Measurements from ENCODE around the gene AIRE.
A peak's percentile ranks its signal among the peaks of the same experiment; 100 is the strongest.

Gene AIRE

DNA sequence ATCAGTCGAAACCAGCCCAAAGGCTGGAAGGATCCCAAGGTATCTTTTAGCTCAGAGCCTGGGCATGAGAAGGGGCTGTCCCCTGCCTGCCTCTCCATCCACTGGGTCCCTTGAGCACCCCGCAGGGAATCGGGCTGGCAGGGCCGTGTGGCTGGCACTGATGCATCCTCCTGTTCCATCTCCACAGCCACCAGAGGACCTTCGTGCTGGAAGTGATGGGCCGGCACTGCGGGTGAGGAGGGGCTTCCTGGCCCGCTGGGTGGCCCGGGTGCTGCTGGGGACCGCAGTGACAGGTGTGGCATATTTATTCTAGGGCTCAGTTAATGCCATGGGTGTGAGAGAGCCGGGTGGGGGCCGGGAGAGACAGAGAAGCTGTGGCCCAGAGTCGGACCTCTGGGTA lies 27.8 kb downstream of the AIRE start:
- Histone ChIP-seq H3K27ac (replicated peaks; ENCODE audit: low read length) (no peak overlapping the region), H3K14ac (ENCODE audit: low read length) (no peak overlapping the region), H2AFZ (ENCODE audit: low read length) (no peak overlapping the region), H2BK5ac (ENCODE audit: low read length) (peak overlapping the region; percentile 94), H3K23ac (ENCODE audit: low read depth, low read length, poor library complexity) (peak overlapping the region; percentile 85), H3K79me1 (ENCODE audit: low read depth, low read length) (peaks cover 5% of the 10 kb centered on the region), H2BK15ac (ENCODE audit: low read length) (no peak overlapping the region), H3K9ac (ENCODE audit: low read depth, low read length, poor library complexity) (no peak overlapping the region), H2BK12ac (ENCODE audit: low read length) (no peak overlapping the region), H3K4me2 (ENCODE audit: insufficient read depth, low read length, poor library complexity, severe bottlenecking) (no peak overlapping the region), H3K4me3 (ENCODE audit: low read length in 2 of 2) (no peak overlapping the region), H3K27me3 (ENCODE audit: control insufficient read depth in 3 of 3, insufficient read depth in 3 of 3, low read depth in 1 of 3, low read length in 3 of 3) (no peaks in the 10 kb centered on the region), H3K4me1 (ENCODE audit: control insufficient read depth in 2 of 2, insufficient read depth in 1 of 2, low read depth in 1 of 2, low read length in 2 of 2) (peaks cover 5 to 8% of the 10 kb centered on the region in 2 donors), H4K91ac (ENCODE audit: low read depth, low read length, poor library complexity) (no peak overlapping the region), H3K4ac (ENCODE audit: low read length) (no peak overlapping the region), H3K18ac (ENCODE audit: low read length) (no peak overlapping the region), H2BK120ac (ENCODE audit: low read depth, low read length) (no peak overlapping the region), H2AK5ac (ENCODE audit: low read depth, low read length) (no peak overlapping the region), H4K8ac (ENCODE audit: low read depth, low read length) (no peak overlapping the region), H3K36me3 (replicated peaks in 1 of 2; ENCODE audit: control insufficient read depth in 2 of 2, insufficient read depth in 2 of 2, low read length in 2 of 2) (peaks cover 29 to 81% of the 10 kb centered on the region in 2 donors), H3K9me3 (replicated peaks in 1 of 2; ENCODE audit: control insufficient read depth in 2 of 2, insufficient read depth in 1 of 2, low read depth in 1 of 2, low read length in 2 of 2) (peaks cover 0 to 5% of the 10 kb centered on the region in 2 donors)
- DNase-seq (ENCODE audit: low spot score): no peak
- no CpG with 5 or more reads among the region's 13 CpGs for WGBS, 2 donors (ENCODE audit: extremely low coverage in 2 of 2, insufficient read length in 2 of 2, insufficient replicate concordance in 1 of 2)

DNA sequence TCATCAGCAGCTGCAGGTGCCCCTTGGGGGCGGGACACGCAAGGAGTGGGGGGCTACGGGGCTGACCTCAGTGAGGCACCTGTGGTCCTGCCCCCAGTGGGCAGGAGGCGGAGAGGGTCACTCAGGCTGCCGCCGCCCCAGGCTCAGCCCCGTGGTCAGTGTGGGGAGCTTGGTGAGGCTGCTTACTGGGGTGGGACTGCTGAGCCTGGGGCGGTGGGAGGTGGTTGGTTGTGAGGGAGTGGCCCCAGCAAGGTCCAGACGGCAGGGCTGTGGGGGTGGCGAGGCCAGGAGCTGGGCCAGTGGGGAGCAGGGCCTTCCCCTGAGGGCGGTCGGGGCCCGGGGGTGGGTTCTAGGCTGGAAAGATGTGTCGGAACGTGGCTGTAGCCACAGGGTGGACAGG lies 28.5 kb downstream of the AIRE start:
- H2BK120ac ChIP-seq (ENCODE audit: low read depth, low read length): no peak overlapping the region
- H3K4me3 ChIP-seq (ENCODE audit: low read length in 2 of 2): no peak overlapping the region
- peak overlapping the region; percentile 94 for H2BK5ac ChIP-seq (ENCODE audit: low read length)
- H3K18ac ChIP-seq (ENCODE audit: low read length): no peak overlapping the region
- H3K9me3 ChIP-seq (replicated peaks in 1 of 2; ENCODE audit: control insufficient read depth in 2 of 2, insufficient read depth in 1 of 2, low read depth in 1 of 2, low read length in 2 of 2): peaks cover 0 to 5% of the 10 kb centered on the region in 2 donors
- no CpG with 5 or more reads among the region's 15 CpGs for WGBS, 2 donors (ENCODE audit: extremely low coverage in 2 of 2, insufficient read length in 2 of 2, insufficient replicate concordance in 1 of 2)
- DNase-seq (ENCODE audit: low spot score): no peak
- no peak overlapping the region for H3K9ac ChIP-seq (ENCODE audit: low read depth, low read length, poor library complexity)
- H2BK12ac ChIP-seq (ENCODE audit: low read length): no peak overlapping the region
- H3K4ac ChIP-seq (ENCODE audit: low read length): no peak overlapping the region
- H3K27me3 ChIP-seq (ENCODE audit: control insufficient read depth in 3 of 3, insufficient read depth in 3 of 3, low read depth in 1 of 3, low read length in 3 of 3): no peaks in the 10 kb centered on the region
- H2AK5ac ChIP-seq (ENCODE audit: low read depth, low read length): peak overlapping the region; percentile 28
- no peak overlapping the region for H3K14ac ChIP-seq (ENCODE audit: low read length)
- no peak overlapping the region for H2AFZ ChIP-seq (ENCODE audit: low read length)
- no peak overlapping the region for H3K4me2 ChIP-seq (ENCODE audit: insufficient read depth, low read length, poor library complexity, severe bottlenecking)
- no peak overlapping the region for H3K27ac ChIP-seq (replicated peaks; ENCODE audit: low read length)
- H4K91ac ChIP-seq (ENCODE audit: low read depth, low read length, poor library complexity): no peak overlapping the region
- peaks cover 5% of the 10 kb centered on the region for H3K79me1 ChIP-seq (ENCODE audit: low read depth, low read length)
- no peak overlapping the region for H4K8ac ChIP-seq (ENCODE audit: low read depth, low read length)
- peak overlapping the region; percentile 55 for H3K23ac ChIP-seq (ENCODE audit: low read depth, low read length, poor library complexity)
- H3K36me3 ChIP-seq (replicated peaks in 1 of 2; ENCODE audit: control insufficient read depth in 2 of 2, insufficient read depth in 2 of 2, low read length in 2 of 2): peaks cover 27 to 84% of the 10 kb centered on the region in 2 donors
- no peak overlapping the region for H2BK15ac ChIP-seq (ENCODE audit: low read length)
- peaks cover 0 to 3% of the 10 kb centered on the region in 2 donors for H3K4me1 ChIP-seq (ENCODE audit: control insufficient read depth in 2 of 2, insufficient read depth in 1 of 2, low read depth in 1 of 2, low read length in 2 of 2)

DNA sequence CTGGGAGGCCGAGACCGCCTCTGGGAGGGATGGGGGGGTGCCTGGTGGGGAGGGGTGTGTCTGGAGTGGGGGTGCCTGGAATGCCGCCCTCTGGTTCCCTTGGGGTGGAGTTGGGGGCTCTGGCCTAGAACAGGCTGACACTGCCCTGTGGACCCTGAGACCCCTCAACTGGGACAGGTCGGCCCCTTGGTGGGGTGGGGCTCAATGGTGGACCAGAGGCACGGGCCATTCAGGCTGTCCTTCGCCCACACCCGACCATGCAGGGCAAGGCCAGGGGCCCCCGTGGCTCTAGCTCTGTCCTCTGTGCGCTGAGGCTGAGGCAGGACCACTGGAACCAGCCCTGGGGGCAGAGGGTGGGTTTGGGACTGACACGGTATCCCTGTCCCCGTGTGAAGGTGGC lies 28.9 kb downstream of the AIRE start:
- no peak overlapping the region for H2BK15ac ChIP-seq (ENCODE audit: low read length)

DNA sequence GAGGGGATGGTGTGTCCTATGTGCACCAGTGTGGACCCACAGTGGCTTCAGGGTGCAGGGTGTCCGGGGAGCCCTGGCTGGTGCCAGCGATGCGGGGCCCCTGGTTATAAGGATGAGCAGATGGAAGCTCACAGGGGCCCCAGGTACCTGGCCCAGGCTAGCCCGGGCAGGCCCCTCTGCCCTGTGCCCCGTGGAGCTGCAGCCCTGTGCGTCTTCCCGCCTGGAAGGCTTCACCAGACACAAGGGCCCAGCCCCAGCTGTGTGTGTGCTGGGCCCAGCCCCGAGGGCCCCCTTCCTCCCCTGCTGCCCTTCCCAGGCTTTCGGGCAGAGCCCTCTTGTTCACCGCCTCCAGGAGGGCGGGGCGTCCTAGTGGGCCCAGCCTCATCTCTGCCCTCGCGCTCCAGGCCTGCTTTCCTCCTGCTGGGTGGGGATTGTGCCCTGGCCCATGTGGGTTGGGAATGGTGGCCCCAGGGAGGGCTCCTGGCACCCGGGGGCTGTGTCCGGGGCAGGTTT lies 30.1 kb downstream of the AIRE start:
- Histone ChIP-seq H3K27me3 (ENCODE audit: control insufficient read depth in 3 of 3, insufficient read depth in 3 of 3, low read depth in 1 of 3, low read length in 3 of 3) (no peaks in the 10 kb centered on the region), H3K27ac (replicated peaks; ENCODE audit: low read length) (no peak overlapping the region), H3K79me1 (ENCODE audit: low read depth, low read length) (peaks cover 5% of the 10 kb centered on the region), H3K9me3 (replicated peaks in 1 of 2; ENCODE audit: control insufficient read depth in 2 of 2, insufficient read depth in 1 of 2, low read depth in 1 of 2, low read length in 2 of 2) (peaks cover 0 to 5% of the 10 kb centered on the region in 2 donors), H3K9ac (ENCODE audit: low read depth, low read length, poor library complexity) (peak overlapping the region; percentile 44), H2AK5ac (ENCODE audit: low read depth, low read length) (no peak overlapping the region), H3K4me1 (ENCODE audit: control insufficient read depth in 2 of 2, insufficient read depth in 1 of 2, low read depth in 1 of 2, low read length in 2 of 2) (no peaks in the 10 kb centered on the region), H2BK15ac (ENCODE audit: low read length) (no peak overlapping the region), H3K23ac (ENCODE audit: low read depth, low read length, poor library complexity) (peak overlapping the region; percentile 91), H4K8ac (ENCODE audit: low read depth, low read length) (no peak overlapping the region), H4K91ac (ENCODE audit: low read depth, low read length, poor library complexity) (no peak overlapping the region), H3K4me2 (ENCODE audit: insufficient read depth, low read length, poor library complexity, severe bottlenecking) (no peak overlapping the region), H2BK5ac (ENCODE audit: low read length) (no peak overlapping the region), H3K4ac (ENCODE audit: low read length) (no peak overlapping the region), H3K18ac (ENCODE audit: low read length) (no peak overlapping the region), H3K36me3 (replicated peaks in 1 of 2; ENCODE audit: control insufficient read depth in 2 of 2, insufficient read depth in 2 of 2, low read length in 2 of 2) (peaks cover 30 to 86% of the 10 kb centered on the region in 2 donors), H2AFZ (ENCODE audit: low read length) (no peak overlapping the region), H2BK12ac (ENCODE audit: low read length) (no peak overlapping the region), H3K14ac (ENCODE audit: low read length) (peak overlapping the region; percentile 82), H3K4me3 (ENCODE audit: low read length in 2 of 2) (no peak overlapping the region), H2BK120ac (ENCODE audit: low read depth, low read length) (no peak overlapping the region)
- DNase-seq (ENCODE audit: low spot score): no peak
- WGBS, 2 donors (ENCODE audit: extremely low coverage in 2 of 2, insufficient read length in 2 of 2, insufficient replicate concordance in 1 of 2): no CpG with 5 or more reads among the region's 16 CpGs

More for the DNA sequence above, 28.9 kb downstream of the AIRE start:
- Histone ChIP-seq H3K4me3 (ENCODE audit: low read length in 2 of 2) (no peak overlapping the region), H2AK5ac (ENCODE audit: low read depth, low read length) (peak overlapping the region; percentile 28), H2BK5ac (ENCODE audit: low read length) (peak overlapping the region; percentile 94), H3K9ac (ENCODE audit: low read depth, low read length, poor library complexity) (no peak overlapping the region), H3K27me3 (ENCODE audit: control insufficient read depth in 3 of 3, insufficient read depth in 3 of 3, low read depth in 1 of 3, low read length in 3 of 3) (no peaks in the 10 kb centered on the region), H3K4me1 (ENCODE audit: control insufficient read depth in 2 of 2, insufficient read depth in 1 of 2, low read depth in 1 of 2, low read length in 2 of 2) (no peaks in the 10 kb centered on the region), H3K14ac (ENCODE audit: low read length) (no peak overlapping the region), H3K36me3 (replicated peaks in 1 of 2; ENCODE audit: control insufficient read depth in 2 of 2, insufficient read depth in 2 of 2, low read length in 2 of 2) (peaks cover 27 to 85% of the 10 kb centered on the region in 2 donors), H3K4me2 (ENCODE audit: insufficient read depth, low read length, poor library complexity, severe bottlenecking) (no peak overlapping the region), H3K79me1 (ENCODE audit: low read depth, low read length) (peaks cover 7% of the 10 kb centered on the region), H4K8ac (ENCODE audit: low read depth, low read length) (no peak overlapping the region), H3K4ac (ENCODE audit: low read length) (no peak overlapping the region), H3K18ac (ENCODE audit: low read length) (no peak overlapping the region), H4K91ac (ENCODE audit: low read depth, low read length, poor library complexity) (no peak overlapping the region), H3K27ac (replicated peaks; ENCODE audit: low read length) (no peak overlapping the region), H2BK12ac (ENCODE audit: low read length) (no peak overlapping the region), H2AFZ (ENCODE audit: low read length) (no peak overlapping the region), H3K9me3 (replicated peaks in 1 of 2; ENCODE audit: control insufficient read depth in 2 of 2, insufficient read depth in 1 of 2, low read depth in 1 of 2, low read length in 2 of 2) (peaks cover 0 to 5% of the 10 kb centered on the region in 2 donors), H2BK120ac (ENCODE audit: low read depth, low read length) (no peak overlapping the region), H3K23ac (ENCODE audit: low read depth, low read length, poor library complexity) (no peak overlapping the region)
- DNase-seq (ENCODE audit: low spot score): no peak
- no CpG with 5 or more reads among the region's 11 CpGs for WGBS, 2 donors (ENCODE audit: extremely low coverage in 2 of 2, insufficient read length in 2 of 2, insufficient replicate concordance in 1 of 2)

All from neuronal stem cell (in vitro differentiated cells).